AG09309 (cell line): Measurements from ENCODE around the gene SELENOS.
A peak's percentile ranks its signal among the peaks of the same experiment; 100 is the strongest.
"Not testable (repeated sequence)": the region's sequence is repeated elsewhere in the genome, so short reads cannot be mapped to it uniquely, and the experiment has no call there.

Source experiments
- DNase-seq: peaks from one replicate; pipeline ENCODE4 v3.0.0-alpha.2; 2010; ENCODE audit warnings: low read depth
- H3K4me3 ChIP-seq: 2 replicates; pipeline ENCODE4 v1.5.1; 2011; ENCODE audit warnings: mild to moderate bottlenecking, low read depth, low read length, moderate library complexity; ENCODE audit not compliant: control insufficient read depth
- CTCF ChIP-seq: IDR thresholded peaks from 2 replicates; pipeline ENCODE4 v1.5.1; 2011; ENCODE audit warnings: mild to moderate bottlenecking, low read depth, low read length, inconsistent platforms; ENCODE audit not compliant: insufficient read depth, control insufficient read depth; ENCODE audit errors: missing control alignments

The SELENOS gene

GRCh38 chr15:101294731-101295606 is 17.7 kb upstream of the SELENOS start, which contains the start of gene SNRPA1:
Gene SNRPA1, minus strand, starts transcription at chr15:101295248. Its CDS starts 70 bp downstream, at chr15:101295178.
- peak within 1 kb of the TSS; percentile 95 for H3K4me3 ChIP-seq
- TF ChIP-seq CTCF: no peak
- DNase-seq: peak; percentile 67

GRCh38 chr15:101293122-101293521 is 15.8 kb upstream of the SELENOS start:
- no peak for TF ChIP-seq CTCF
- DNase-seq: no peak
- H3K4me3 ChIP-seq: peak overlapping the region; percentile 95

DNA sequence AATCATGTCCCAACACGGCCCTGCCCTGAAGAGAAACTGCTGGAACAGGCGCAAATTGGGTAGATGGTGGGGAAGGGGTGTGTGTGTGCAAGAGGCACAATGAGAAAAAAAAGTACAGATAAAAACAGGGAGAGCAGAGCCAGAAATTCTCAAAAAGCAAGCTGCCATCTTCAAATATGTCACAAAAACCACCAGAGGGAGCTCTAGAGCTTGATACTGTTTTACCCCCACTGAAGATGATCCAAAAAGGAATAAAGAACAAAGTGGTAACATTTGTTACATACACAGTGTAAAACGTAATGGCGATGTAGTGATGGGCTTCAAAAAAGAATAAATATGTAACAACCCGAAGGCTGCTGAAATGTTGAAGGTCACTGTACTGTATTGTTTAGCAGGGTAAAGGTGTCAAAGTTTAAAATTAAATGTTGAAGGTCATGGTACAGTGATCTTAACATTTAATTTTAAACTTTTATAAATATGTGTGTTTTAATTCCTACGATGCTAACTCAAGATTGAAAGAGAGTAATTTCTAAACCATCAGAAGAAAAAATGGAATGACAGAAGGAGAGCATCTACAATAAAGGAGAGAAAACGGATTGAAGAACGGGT is 11.7 kb upstream of the SELENOS start:
- DNase-seq: no peak

DNA sequence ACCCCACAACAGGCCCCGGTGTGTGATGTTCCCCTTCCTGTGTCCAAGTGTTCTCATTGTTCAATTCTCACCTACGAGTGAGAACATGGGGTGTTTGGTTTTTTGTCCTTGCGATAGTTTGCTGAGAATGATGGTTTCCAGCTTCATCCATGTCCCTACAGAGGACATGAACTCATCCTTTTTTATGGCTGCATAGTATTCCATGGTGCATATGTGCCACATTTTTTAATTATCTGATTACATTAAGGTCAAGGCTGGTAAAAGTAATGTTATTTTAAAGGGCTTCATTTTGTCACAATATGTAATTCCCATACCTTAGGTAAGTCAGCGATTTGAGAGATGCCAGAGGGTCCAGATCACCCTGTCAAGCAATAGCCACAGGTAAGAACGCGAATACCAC is 10.1 kb upstream of the SELENOS start:
- DNase-seq, H3K4me3 ChIP-seq: not testable (repeated sequence)

More for the DNA sequence above, 11.7 kb upstream of the SELENOS start:
- no peak overlapping the region for H3K4me3 ChIP-seq
- TF ChIP-seq CTCF: peak; percentile 57

- H3K4me3 ChIP-seq: no peak overlapping the region
- no peak for DNase-seq
- no peak for TF ChIP-seq CTCF
Observed at GRCh38 chr15:101286471-101287114, 9.3 kb upstream of the SELENOS start.

GRCh38 chr15:101283931-101284330 is 6.6 kb upstream of the SELENOS start:
- no peak for TF ChIP-seq CTCF
- no peak overlapping the region for H3K4me3 ChIP-seq
- DNase-seq: no peak

GRCh38 chr15:101280007-101280406 is 2.7 kb upstream of the SELENOS start:
- TF ChIP-seq CTCF: no peak
- no peak overlapping the region for H3K4me3 ChIP-seq
- no peak for DNase-seq
